ENCODE data around the gene RBM39.
"Not testable (repeated sequence)": the region's sequence is repeated elsewhere in the genome, so short reads cannot be mapped to it uniquely, and the experiment has no call there.

DNA sequence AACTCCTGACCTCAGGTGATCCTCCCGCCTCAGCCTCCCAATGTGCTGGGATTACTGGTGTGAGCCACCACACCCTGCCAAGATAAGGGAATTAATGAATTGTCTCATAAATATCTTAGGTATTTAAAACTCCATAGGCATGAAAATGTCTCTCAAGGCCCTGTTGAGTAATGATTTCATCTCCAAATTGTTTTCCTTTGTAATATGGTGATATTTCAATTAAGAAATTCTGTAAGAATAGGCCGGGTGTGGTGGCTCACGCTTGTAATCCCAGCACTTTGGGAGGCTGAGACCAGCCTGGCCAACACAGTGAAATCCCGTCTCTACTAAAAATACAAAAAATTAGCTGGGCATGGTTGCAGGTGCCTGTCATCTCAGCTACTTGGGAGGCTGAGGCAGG is 43.5 kb upstream of the RBM39 start:
- not testable (repeated sequence) for TF ChIP-seq POLR2A (IDR thresholded peaks at IDR 0.05; ENCODE audit: low read length); GATA1 (IDR thresholded peaks at IDR 0.05; ENCODE audit: low read depth, low read length)
